ENCODE results near the gene CYP21A2. TPM values are rescaled to one million over a fixed set of nuclear protein-coding genes. Genes with fewer than 3 reads are reported as not detected.

CYP21A2 gene
- total and polyA plus RNA-seq, 2 of the 8 experiments (the other 6 are each of a cell fraction or from before 2014, with no cell fraction given), result 0.22 to 0.23 TPM

GRCh38 chr6:32056254-32056653 lies 18.0 kb downstream of the CYP21A2 start (continued):
- TF ChIP-seq SIX5 (IDR thresholded peaks at IDR 0.05; ENCODE audit: low read depth, low read length) (no peak), PHF8 (conservative IDR thresholded peaks at IDR 0.05; ENCODE audit: low read depth, low read length) (no peak)
- TF ChIP-seq, protein P1, sequence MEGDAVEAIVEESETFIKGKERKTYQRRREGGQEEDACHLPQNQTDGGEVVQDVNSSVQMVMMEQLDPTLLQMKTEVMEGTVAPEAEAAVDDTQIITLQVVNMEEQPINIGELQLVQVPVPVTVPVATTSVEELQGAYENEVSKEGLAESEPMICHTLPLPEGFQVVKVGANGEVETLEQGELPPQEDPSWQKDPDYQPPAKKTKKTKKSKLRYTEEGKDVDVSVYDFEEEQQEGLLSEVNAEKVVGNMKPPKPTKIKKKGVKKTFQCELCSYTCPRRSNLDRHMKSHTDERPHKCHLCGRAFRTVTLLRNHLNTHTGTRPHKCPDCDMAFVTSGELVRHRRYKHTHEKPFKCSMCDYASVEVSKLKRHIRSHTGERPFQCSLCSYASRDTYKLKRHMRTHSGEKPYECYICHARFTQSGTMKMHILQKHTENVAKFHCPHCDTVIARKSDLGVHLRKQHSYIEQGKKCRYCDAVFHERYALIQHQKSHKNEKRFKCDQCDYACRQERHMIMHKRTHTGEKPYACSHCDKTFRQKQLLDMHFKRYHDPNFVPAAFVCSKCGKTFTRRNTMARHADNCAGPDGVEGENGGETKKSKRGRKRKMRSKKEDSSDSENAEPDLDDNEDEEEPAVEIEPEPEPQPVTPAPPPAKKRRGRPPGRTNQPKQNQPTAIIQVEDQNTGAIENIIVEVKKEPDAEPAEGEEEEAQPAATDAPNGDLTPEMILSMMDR (IDR thresholded peaks at IDR 0.05; ENCODE audit: control extremely low read depth in 1 of 3, insufficient read depth in 1 of 3, low read depth in 1 of 3, low read length in 3 of 3), result no peak
